ENCODE results near the gene ABLIM3. TPM values are rescaled to one million over a fixed set of nuclear protein-coding genes. Genes with fewer than 3 reads are reported as not detected.

ABLIM3 gene
- total RNA-seq, 1 experiment from 2014 or later = not detected

DNA sequence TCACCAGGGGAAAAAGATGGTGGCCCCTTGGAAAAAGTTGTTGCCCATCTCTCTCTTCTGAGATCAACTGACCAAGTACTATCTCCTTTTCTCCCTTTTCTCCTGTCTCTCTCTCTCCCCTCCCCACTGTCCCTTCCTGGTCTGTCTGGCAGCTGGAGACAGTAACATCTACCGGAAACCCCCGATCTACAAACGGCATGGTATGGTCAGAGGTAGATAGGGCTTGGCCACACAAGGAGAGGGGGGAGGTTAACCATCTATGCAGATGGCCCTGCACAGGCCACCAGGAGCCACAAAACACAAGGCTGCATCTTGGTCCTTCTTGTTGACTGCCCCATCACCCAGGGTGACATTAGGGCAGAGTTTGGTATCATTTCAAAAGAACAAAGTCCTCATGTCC lies 101.0 kb downstream of the ABLIM3 start:
- Mint-ChIP-seq H3K4me3 (ENCODE audit: unreplicated experiment) (no peak overlapping the region), H3K9me3 (ENCODE audit: unreplicated experiment) (no peaks in the 10 kb centered on the region), H3K4me1 (ENCODE audit: low read depth, unreplicated experiment) (no peaks in the 10 kb centered on the region), H3K27me3 (ENCODE audit: insufficient read depth, unreplicated experiment) (peaks cover 35% of the 10 kb centered on the region), H3K27ac (ENCODE audit: unreplicated experiment) (no peak overlapping the region), H3K36me3 (ENCODE audit: insufficient read depth, unreplicated experiment) (no peaks in the 10 kb centered on the region)
- Histone ChIP-seq H3K36me3 (ENCODE audit: control insufficient read depth, insufficient read depth, low read length) (no peaks in the 10 kb centered on the region), H3K9me3 (no peaks in the 10 kb centered on the region; the same call in 1 of the 2 replicates), H3K4me1 (no peaks in the 10 kb centered on the region), H3K27me3 (replicated peaks; ENCODE audit: control insufficient read depth, insufficient read depth, low read length) (no peaks in the 10 kb centered on the region; the same call in 1 of the 2 replicates), H3K4me3 (ENCODE audit: low read depth, low read length) (no peak overlapping the region)
- CTCF ChIA-PET = no interaction called here
- POLR2A ChIA-PET = no interaction called here
- DNase-seq = no peak
- no peak for TF ChIP-seq CTCF (IDR thresholded peaks at IDR 0.05; ENCODE audit: insufficient read depth in 1 of 2, low read depth in 1 of 2, low read length in 1 of 2, severe bottlenecking in 1 of 2, unreplicated experiment in 1 of 2)
- BruUV-seq (replicated peaks) = no TSS peak
- intact Hi-C loops (cut with micrococcal nuclease; ENCODE audit: unreplicated experiment) = no loop called here

DNA sequence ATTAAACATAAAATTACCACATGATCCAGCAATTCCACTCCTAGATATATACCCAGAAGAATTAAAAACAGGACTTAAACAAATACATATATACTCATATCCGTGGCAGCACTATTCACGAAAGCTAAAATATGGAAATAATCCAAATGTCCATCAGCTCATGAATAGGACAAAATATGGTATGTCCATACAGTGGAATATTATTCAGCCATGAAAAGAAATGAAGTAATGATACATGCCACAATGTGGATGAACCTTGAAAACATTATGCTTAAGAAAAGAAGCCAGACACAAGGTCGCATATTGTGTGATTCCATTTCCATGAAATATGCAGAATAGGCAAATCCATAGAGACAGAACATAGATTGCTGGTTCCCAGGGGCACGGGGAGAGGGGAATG lies 105.6 kb downstream of the ABLIM3 start:
- H3K9me3 Mint-ChIP-seq (ENCODE audit: unreplicated experiment) = no peaks in the 10 kb centered on the region
- BruUV-seq (replicated peaks) = no TSS peak
- Histone ChIP-seq H3K9me3 (no peaks in the 10 kb centered on the region; the same call in 1 of the 2 replicates), H3K4me3 (ENCODE audit: low read depth, low read length) (no peak overlapping the region), H3K27me3 (replicated peaks; ENCODE audit: control insufficient read depth, insufficient read depth, low read length) (no peaks in the 10 kb centered on the region; the same call in 1 of the 2 replicates), H3K4me1 (no peaks in the 10 kb centered on the region), H3K36me3 (ENCODE audit: control insufficient read depth, insufficient read depth, low read length) (no peaks in the 10 kb centered on the region)
- intact Hi-C loops (cut with micrococcal nuclease; ENCODE audit: unreplicated experiment) = no loop called here
- H3K4me3 Mint-ChIP-seq (ENCODE audit: unreplicated experiment) = no peak overlapping the region
- no peaks in the 10 kb centered on the region for H3K4me1 Mint-ChIP-seq (ENCODE audit: low read depth, unreplicated experiment)
- peaks cover 29% of the 10 kb centered on the region for H3K27me3 Mint-ChIP-seq (ENCODE audit: insufficient read depth, unreplicated experiment)
- H3K36me3 Mint-ChIP-seq (ENCODE audit: insufficient read depth, unreplicated experiment) = no peaks in the 10 kb centered on the region
- TF ChIP-seq CTCF (IDR thresholded peaks at IDR 0.05; ENCODE audit: insufficient read depth in 1 of 2, low read depth in 1 of 2, low read length in 1 of 2, severe bottlenecking in 1 of 2, unreplicated experiment in 1 of 2) = no peak
- CTCF ChIA-PET = interaction anchor here (0.6 kb wide), 1 partner anchor 28 kb away, joined by 5 read pairs; no protein-coding TSS in a partner anchor
- H3K27ac Mint-ChIP-seq (ENCODE audit: unreplicated experiment) = no peak overlapping the region
- DNase-seq = no peak
- POLR2A ChIA-PET = no interaction called here

DNA sequence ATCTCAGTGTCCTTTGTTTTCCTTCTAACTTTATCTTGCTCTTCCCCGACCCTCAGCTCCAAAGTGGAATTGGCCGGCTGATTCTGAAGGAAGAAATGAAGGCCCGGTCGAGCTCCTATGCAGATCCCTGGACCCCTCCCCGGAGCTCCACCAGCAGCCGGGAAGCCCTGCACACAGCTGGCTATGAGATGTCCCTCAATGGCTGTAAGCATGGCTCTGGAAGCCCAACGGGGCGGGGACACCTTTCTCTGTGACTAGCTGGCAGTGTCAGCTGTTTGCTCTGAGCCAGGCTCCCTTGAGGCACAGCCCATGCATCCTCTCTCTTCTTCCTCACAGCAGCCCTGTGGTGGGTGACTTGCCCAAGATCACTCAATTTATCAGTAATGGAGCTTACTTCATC lies 106.4 kb downstream of the ABLIM3 start:
- Mint-ChIP-seq H3K4me1 (ENCODE audit: low read depth, unreplicated experiment) (no peaks in the 10 kb centered on the region), H3K9me3 (ENCODE audit: unreplicated experiment) (no peaks in the 10 kb centered on the region), H3K27ac (ENCODE audit: unreplicated experiment) (no peak overlapping the region), H3K27me3 (ENCODE audit: insufficient read depth, unreplicated experiment) (peaks cover 27% of the 10 kb centered on the region), H3K36me3 (ENCODE audit: insufficient read depth, unreplicated experiment) (no peaks in the 10 kb centered on the region), H3K4me3 (ENCODE audit: unreplicated experiment) (no peak overlapping the region)
- CTCF ChIA-PET = interaction anchor here (0.6 kb wide), 1 partner anchor 27 kb away, joined by 5 read pairs; no protein-coding TSS in a partner anchor
- Histone ChIP-seq H3K36me3 (ENCODE audit: control insufficient read depth, insufficient read depth, low read length) (no peaks in the 10 kb centered on the region), H3K9me3 (no peaks in the 10 kb centered on the region), H3K27me3 (replicated peaks; ENCODE audit: control insufficient read depth, insufficient read depth, low read length) (no peaks in the 10 kb centered on the region; the same call in 1 of the 2 replicates), H3K4me3 (ENCODE audit: low read depth, low read length) (no peak overlapping the region), H3K4me1 (no peaks in the 10 kb centered on the region)
- DNase-seq = no peak
- no peak for TF ChIP-seq CTCF (IDR thresholded peaks at IDR 0.05; ENCODE audit: insufficient read depth in 1 of 2, low read depth in 1 of 2, low read length in 1 of 2, severe bottlenecking in 1 of 2, unreplicated experiment in 1 of 2)
- no TSS peak for BruUV-seq (replicated peaks)
- POLR2A ChIA-PET = no interaction called here
- intact Hi-C loops (cut with micrococcal nuclease; ENCODE audit: unreplicated experiment) = no loop called here

Measured in Caco-2 (cell line).